ENCODE data around the gene VWA2. TPM values are rescaled to one million over a fixed set of nuclear protein-coding genes. Genes with fewer than 3 reads are reported as not detected.

VWA2 gene
- total RNA-seq, 1 experiment from 2014 or later = 1.6 TPM

- H3K79me1 ChIP-seq (ENCODE audit: insufficient read depth, low read depth, low read length, poor library complexity, severe bottlenecking) = no peaks in the 10 kb centered on the region
- DNase-seq = no peak
- no peak overlapping the region for H2BK12ac ChIP-seq (ENCODE audit: insufficient read length, low read depth, low read length)
- H3K9me3 ChIP-seq (ENCODE audit: control insufficient read depth, low read depth, low read length) = no peaks in the 10 kb centered on the region
- no peaks in the 10 kb centered on the region for H3K79me2 ChIP-seq (ENCODE audit: insufficient read depth, low read length)
- H3K23ac ChIP-seq (ENCODE audit: insufficient read length, low read depth, low read length) = no peak overlapping the region
- WGBS (ENCODE audit: extremely low coverage, insufficient read length, low lambda C conversion rate) = no CpG with 5 or more reads among the region's 6 CpGs
- no peak overlapping the region for H4K8ac ChIP-seq (replicated peaks; ENCODE audit: insufficient read length, low read depth, low read length)
- no peak overlapping the region for H4K91ac ChIP-seq (ENCODE audit: insufficient read length, low read depth, low read length)
- no peak overlapping the region for H2BK20ac ChIP-seq (ENCODE audit: low read depth, low read length, poor library complexity, severe bottlenecking)
- H3K27ac Mint-ChIP-seq = no peak overlapping the region
- no peaks in the 10 kb centered on the region for H3K27me3 ChIP-seq (ENCODE audit: insufficient read depth, low read length)
- H3K4me3 Mint-ChIP-seq = no peak overlapping the region
- no peak overlapping the region for H2BK5ac ChIP-seq (ENCODE audit: insufficient read length, low read length)
- H3K9ac ChIP-seq (ENCODE audit: extremely low read depth, insufficient read length, low read length) = no peak overlapping the region
- no peaks in the 10 kb centered on the region for H4K20me1 ChIP-seq (ENCODE audit: control insufficient read depth, insufficient read depth, insufficient read length)
- H3K18ac ChIP-seq (ENCODE audit: insufficient read length, low read depth, low read length) = no peak overlapping the region
- H4K5ac ChIP-seq (ENCODE audit: insufficient read length, low read depth, low read length) = no peak overlapping the region
- no peak overlapping the region for H3T11ph ChIP-seq (ENCODE audit: low read length)
- peaks cover 59% of the 10 kb centered on the region for H3K27me3 Mint-ChIP-seq (ENCODE audit: low read depth)
- H3K27ac ChIP-seq (ENCODE audit: insufficient read length, low read depth, low read length) = no peak overlapping the region
- peaks cover 5% of the 10 kb centered on the region for H3K4me1 ChIP-seq (ENCODE audit: insufficient read depth, low read length)
- H3K56ac ChIP-seq (ENCODE audit: insufficient read length, low read depth, low read length) = no peak overlapping the region
- no peak for TF ChIP-seq CTCF (conservative IDR thresholded peaks at IDR 0.05)
- no peak overlapping the region for H2BK15ac ChIP-seq (ENCODE audit: low read depth, low read length)
- no peak overlapping the region for H3K4ac ChIP-seq (ENCODE audit: low read depth, low read length)
- no peaks in the 10 kb centered on the region for H3K23me2 ChIP-seq (ENCODE audit: insufficient read length, low read depth, low read length, poor library complexity, severe bottlenecking)
- no peaks in the 10 kb centered on the region for H3K36me3 Mint-ChIP-seq (ENCODE audit: insufficient read depth in 1 of 3, low read depth in 3 of 3)
- H3K4me1 Mint-ChIP-seq = peaks cover 26 to 31% of the 10 kb centered on the region in 2 experiments
- H2AFZ ChIP-seq (ENCODE audit: low read length) = no peak overlapping the region
- no peak overlapping the region for H2BK120ac ChIP-seq (ENCODE audit: low read depth, low read length, poor library complexity, severe bottlenecking)
- no peak overlapping the region for H2AK5ac ChIP-seq (ENCODE audit: insufficient read length, low read length)
- no peak overlapping the region for H3K14ac ChIP-seq (ENCODE audit: insufficient read depth, low read length)
- no peaks in the 10 kb centered on the region; a peak in 2 of 5 replicates for H3K9me3 Mint-ChIP-seq
- no peak overlapping the region for H3K4me2 ChIP-seq (ENCODE audit: insufficient read depth, insufficient read length, low read length)
Observed at GRCh38 chr10:114334301-114334700, 95.2 kb downstream of the VWA2 start.
